HG03342 (cell line): ENCODE results near the gene EFNA5.
"Not testable (repeated sequence)": the region's sequence is repeated elsewhere in the genome, so short reads cannot be mapped to it uniquely, and the experiment has no call there.

ENCODE experiments used
- ATAC-seq: cut with Tn5 transposase; IDR thresholded peaks from one replicate; pipeline ENCODE4 v1.9.1; 2021; ENCODE audit warnings: mild to moderate bottlenecking, moderate library complexity; ENCODE audit not compliant: unreplicated experiment

EFNA5 gene

DNA sequence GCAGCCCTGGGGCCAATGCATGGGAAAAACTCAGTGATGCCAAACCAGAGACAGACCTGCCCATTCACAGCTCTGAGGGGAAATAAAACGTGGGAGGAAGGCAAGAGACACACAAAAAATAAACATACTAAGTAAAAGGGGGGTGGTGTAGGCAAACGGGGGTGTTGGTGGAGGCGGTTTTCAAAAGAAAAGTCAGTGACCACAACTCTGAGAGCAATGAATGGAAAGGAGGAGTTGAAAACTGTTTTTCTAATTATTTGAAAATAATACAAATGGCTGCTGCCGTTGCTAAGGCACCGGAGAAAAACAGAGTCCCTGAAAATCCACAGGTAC lies 293.5 kb downstream of the EFNA5 start:
- ATAC-seq: no peak

DNA sequence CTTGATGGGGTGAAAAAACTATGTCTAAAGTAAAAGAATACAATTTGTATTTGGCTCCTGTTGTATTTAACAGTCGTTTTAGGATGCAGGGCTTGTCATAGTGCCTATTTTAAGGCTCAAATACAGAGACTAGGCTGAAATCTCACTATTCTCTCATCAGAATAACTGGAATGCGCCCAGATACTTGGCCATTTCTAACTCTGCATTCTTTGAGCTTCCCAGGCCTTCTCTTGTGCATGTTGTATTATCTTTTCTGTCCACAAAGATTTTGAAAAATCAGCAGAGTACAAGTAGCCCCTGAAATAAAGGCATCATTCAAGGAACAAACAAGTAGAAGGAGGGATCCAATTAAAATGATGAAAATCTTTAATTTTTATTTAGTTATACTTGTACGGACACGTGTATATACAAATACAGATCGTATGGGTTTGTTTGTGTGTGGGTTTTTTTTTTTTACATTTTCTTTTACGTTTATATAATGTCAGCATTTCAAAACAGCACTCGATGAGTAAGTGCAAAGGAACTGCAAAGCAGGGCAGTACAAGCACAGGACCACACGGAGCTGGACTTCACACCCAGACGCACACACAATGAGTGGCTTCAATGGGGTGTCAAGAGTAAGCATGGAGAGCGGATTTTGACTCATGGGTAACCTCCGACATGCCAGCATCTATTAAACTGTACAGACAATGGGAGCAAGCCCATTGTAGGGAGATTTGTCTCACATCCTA lies 294.0 kb downstream of the EFNA5 start:
- ATAC-seq: no peak

DNA sequence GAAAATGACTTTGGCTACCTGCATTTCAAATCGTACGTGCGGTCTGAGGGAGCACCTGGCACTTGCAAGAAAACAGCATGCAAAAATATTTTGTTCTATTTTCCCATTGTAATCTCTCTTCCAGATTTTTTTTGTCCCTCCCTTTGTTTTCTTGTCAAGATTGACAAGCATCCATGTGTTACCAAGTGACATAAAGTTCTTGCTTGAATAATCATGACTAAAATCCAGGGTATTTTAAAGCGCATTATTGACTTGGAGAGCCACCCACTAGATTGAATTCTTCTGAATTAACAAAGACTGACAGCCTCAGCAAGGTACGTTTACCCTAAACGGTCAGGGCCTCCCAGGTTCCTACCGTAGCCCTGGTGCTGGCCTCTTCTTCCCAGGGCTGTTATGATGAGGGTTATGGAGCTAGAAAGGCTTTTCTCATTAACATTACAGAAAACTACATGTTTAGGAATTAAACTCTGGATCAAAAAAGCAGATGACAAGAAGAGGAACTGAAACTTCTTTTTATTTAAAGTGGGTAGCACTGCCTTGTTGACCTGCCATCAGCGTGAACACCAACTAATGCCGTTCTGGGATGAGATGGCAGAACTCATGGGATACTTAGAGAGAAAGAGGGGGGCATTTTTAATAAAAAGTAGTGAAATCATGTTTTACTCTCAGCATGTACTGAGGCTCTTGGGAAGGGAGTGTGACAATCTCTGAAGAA lies 297.0 kb downstream of the EFNA5 start:
- ATAC-seq: peak; percentile 75

DNA sequence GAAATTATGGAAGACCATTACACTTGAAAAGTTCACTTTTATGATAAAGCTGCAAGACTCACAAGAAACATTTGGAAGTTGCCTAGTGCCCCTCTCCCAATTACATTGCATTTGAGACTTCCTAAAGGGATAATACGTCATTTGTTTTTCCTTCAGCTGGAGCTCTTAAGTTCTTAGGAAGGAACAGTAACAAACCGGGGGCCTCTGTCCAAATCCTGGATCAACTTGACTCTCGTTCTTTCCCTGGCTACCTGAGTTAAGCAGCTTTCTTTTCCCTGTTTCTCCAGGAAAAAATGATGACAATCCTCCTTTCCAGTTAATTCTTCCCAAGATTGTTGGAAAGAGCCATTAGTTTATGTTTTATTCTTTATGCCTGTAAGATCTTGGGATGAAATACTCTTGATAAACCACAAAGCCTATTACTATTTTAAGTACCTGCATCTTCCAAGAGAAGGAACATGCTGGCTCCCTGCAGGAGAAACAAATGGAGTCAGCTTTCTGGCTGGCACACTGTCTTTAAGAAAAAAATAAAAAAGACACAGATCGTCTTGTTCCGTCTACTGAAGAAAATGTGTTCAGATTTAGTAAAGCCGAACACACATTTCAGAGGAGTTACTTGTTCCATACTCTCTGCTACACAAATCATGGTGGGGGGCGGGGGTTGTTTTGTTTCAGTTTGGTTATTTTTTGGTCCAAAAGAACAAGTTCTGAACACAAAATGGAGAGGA lies 297.9 kb downstream of the EFNA5 start:
- ATAC-seq: no peak

DNA sequence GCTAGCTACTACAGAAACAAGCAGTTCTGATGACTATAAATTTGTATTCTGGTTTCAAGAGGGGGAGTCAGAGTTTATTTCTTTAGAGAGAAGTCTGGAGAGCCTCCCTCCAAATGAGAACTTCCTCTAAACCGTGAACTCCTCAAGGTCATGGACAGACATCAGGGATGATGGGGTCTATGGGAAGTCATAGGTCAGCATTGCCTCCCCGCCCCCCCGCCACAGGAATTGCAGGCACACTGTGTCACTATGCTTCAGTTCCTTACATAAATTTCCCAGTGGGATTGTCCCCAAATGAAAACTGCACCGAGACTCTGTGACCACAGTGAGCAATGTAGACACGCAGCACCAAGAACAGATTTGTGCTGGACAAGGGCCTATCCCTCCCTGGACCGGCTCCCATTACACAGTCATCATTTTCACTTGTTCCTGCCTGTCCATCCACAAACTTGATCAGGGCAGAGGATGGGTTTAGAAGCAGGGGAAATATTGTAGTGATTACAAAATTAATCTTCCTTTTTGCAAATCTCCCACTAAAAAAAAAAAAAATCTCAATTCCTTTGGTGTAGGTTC lies 300.3 kb downstream of the EFNA5 start:
- ATAC-seq: no peak

DNA sequence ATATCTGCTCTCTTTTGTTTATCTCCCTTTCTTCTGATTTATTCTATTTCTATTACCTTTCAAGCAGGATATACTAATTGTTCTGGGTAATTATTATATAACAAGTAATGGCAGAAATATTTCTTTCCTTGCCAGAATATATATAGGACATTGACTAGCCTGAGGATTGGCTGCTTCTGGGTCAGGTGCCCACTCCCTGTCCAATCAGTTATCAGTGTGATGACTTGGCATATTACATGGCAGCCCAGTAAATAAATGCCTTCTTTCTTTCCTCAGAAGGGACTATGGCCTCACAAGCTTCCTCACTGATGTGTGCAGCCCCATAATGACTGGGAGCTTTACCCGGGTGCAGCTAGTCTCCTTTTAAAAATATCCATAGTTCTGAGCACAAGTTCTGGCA lies 301.1 kb downstream of the EFNA5 start:
- no peak for ATAC-seq

DNA sequence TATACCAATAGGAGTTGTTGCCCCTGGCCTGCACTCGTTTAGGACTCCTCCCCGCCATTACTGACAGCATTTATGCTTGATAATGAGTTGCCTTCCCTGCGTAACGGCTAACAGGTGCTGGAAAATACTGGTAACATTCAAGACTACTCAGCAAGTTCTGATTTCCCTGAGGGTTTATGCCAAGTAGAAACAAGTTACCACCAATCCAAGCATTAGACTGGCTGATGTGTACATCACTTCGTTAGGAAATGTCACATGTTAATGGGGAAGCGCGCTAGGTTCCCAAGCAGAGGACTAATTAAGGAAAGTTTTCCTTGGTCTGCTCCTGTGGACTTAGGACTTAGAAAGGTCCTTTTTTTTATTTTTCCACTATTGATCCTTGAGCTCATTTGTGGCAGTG lies 302.1 kb downstream of the EFNA5 start:
- ATAC-seq: no peak

DNA sequence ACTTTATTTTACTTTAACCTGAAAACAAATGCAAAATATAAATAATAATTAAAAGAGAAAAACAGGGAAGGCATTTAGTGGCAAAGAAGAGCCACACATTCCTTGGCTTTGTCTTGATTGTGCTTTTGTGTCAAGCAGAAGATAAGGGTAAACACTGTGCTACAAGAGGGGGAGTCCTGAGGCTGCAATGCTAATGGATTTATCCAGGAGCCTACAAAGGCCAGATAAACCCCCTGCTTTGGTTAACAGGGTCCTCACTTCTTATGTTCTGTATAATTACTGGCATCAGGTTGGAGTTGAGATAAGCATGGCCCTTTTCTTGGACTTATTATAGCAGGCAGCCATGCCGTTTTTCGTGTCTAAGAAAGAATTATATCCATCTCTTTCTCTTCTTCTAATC lies 302.8 kb downstream of the EFNA5 start:
- no peak for ATAC-seq

DNA sequence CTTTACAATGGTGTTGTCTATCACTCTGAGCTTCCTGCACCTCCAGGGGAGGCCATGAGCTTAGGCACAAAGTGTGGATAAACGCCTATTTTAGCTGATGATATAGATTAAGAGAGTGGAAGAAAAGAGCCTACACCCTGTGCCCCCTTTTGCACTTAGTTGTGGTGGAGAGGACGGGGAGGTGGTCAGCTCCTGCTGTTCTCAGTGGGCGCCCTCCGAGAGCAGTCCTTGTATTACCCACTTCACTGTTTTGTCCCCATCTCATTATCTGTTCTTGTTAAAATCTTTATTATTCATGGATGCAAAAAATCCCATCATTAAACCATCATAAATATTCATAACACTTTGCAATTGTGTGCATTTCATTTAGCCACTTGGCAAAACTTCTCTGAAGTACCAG lies 303.3 kb downstream of the EFNA5 start:
- ATAC-seq: no peak

DNA sequence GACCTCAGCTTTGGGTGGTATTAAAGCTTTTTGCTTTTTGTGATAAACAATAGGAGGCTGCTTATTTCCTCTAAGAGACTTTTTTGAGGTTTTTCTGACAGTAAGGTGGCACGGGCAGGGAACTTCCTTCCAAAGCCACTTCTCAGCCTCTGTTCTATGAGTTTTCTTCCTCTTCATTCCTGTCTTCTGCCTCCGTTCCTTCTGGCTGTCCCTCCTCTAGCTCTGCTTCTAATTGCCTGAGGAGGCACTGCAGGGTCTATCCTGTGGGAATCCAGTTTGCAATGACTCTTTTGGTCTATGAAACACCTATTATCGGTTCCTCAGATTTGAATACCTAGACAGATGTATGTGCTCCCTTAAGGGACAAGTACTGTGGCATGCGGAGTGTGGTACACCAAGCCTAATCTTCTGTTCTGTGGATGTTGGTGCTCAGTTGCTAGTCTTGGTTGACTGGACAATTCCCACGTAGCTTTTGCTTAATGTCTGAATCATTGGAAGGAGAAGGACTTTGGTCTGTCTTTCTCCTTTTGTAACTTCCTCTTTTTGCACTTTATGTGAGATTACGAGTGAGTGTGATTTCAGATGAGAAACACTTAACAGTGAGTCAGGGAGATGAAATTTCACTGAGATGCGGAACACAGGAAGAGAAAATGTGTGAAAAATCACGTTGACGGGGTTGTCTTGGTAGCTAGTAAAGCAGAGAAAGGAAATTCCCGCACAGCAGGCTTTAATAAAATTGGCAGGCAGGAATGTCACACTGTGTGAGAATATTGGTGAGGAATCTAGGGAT lies 305.2 kb downstream of the EFNA5 start:
- peak; percentile 50 for ATAC-seq

DNA sequence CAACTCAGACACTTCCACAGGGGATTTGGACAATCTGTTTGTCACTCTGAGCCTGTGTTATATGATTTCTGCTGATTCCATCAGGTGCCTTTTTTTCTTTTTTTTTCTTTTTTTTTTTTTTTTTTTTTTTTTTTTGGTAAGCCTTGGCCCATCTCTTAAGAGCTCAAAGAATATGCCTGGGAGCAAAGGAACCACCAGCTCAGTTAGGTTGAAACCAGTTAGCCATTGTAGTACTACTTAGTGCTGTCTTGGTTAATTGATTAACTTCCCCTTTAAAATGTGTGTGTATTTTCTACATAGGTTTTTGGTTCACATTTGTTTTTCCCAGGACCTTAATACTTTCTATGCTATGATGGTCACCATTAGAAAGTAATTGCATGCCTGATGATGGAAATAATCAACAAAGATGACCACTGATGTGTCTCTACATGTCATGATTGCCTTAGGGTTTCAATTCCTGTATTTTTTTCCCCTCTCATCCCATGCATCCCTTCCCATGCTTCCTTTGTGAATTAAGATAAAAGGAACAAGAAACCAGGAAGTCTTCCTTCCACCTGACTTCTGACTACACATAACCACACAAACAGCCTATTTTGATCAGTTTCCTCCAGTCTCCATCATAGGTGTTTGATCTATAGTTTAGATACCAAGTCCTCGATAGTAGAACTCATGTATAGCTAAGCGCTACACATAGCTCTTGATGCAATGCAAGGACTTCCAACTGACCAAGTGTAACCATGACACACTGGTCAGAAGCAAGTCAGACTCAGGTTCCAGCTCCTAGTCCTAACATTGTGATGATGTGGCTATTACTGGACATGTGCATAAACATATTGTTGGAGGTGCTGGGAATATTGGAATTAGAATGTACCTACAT lies 306.1 kb downstream of the EFNA5 start:
- peak; percentile 12 for ATAC-seq

DNA sequence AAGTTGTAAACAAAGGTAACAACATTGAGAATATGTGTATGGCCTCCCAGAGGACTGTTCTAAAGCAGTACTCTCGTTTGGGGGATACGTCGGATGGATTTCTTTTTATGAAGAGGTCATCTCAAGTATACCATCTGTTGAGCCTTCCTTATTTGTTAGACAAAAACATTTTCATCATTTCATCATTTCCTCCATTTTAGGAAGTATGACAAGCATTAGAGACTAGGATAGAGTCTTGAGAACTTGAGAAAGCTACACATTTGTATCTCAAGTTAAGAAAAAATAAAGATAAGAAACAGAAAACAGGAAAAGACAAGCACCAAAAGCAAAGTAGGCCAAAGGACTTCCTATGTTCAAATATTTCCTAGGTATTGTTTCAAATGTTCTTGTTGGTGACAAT lies 307.0 kb downstream of the EFNA5 start:
- no peak for ATAC-seq

DNA sequence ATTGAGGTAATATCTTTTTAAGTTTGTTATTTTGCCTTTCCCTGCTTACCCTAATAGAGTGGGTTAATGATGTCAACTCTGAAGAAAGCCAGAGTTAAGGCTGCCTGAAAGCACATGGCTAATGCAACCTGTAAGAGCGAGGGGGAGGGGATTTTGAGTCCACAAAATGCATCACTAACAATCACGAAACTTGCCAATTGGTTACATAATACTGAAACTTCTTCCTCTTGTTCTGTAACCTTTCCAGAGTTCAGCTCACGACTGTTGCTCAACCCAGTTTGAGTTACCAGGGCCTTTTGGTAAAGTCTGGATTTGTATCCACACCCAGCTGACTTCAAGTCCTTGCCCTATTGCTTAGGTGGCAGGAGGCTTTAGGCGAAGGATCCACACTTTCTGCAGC lies 308.8 kb downstream of the EFNA5 start:
- no peak for ATAC-seq

DNA sequence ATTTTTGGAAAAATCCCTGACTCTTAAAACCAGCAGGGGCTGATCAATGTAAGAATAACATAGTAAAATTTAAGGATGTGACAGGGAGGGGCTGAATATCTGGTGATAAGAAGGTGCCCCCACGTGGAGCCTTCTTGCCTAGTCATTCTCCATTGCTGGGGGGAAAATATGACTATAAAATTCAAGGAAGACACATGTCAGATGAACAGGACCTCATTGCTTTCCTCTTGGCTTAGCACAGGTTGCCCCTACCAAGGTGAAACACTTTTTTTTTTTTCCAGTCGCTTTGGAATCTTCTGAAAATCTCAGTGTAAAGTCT lies 310.9 kb downstream of the EFNA5 start:
- no peak for ATAC-seq

DNA sequence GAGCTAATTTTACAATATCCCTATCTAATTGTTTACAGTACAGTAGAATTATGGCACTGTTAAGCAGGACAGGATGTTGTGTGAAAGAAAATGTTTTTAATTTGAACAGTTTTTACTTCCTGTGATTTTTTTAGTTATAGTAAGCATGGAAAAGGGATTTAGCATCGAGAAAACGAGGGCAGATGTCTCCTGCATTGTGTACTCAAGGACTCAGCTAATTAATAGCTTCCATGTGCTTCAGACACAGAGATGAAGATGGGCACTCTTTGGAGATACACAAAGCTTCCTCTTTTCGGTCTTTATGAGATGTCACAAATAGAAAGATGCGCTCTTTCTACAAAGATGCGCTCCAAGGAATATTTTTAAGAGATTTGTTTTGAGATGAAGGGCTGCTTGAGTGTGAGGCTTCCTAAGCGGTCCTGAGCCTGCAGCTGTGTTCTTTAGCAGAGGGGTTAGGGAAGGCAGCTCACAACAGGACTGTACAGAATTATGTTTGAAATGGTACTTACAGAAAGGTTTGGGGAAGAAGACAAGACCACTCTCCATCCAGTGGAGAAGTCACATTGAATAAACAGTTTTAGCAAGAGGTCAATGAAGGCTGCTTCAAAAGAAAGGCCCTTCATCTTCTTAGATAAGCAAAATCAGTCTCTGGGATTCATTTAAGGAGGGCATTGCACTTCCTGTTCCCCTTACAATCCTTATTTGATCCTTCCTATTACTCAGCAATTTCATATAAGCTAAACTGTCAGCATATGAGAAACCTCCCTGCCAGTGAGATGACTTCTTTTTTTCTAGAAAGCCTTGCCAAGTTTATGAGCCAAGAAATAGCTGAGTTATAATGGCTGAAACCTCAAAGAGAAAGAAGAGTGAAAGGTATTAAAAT lies 311.5 kb downstream of the EFNA5 start:
- ATAC-seq: no peak

DNA sequence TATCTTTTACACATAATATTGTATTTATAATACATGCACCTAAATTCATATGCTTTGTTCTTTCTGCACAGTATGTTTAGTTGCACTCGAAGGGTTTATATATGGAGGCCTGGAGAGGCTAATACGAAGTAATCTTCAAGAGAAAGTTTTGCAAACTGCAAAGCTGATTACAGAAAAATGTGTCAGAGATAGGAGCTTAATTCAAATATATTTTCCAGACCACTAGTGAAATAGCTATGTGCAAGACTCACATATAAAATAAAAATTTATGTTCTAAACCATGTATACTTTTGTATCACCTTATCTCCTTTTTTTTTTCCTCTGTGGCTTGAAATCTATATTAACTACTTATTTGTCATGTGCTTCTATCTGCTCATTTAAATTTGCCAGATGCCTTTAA lies 313.8 kb downstream of the EFNA5 start:
- ATAC-seq: no peak

DNA sequence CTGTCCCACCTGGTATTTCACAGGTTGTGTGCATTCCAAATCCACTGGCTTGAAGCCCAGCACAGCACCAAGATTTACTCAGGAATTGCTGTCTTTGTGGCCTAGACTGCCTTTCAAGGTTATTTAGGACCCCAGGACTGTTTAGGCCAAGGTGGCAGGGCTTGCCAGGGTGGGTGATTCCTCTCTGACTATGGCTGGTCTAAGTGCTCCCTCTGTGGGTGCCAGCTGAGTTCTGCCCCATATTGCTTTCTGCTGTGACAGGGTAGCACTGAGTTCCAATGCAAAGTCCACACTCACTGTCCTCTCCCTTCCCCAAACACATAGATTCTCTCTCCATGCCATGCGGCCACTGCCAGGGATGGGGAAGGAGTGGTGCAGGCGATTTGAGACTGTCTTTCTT lies 318.2 kb downstream of the EFNA5 start:
- ATAC-seq: no peak

DNA sequence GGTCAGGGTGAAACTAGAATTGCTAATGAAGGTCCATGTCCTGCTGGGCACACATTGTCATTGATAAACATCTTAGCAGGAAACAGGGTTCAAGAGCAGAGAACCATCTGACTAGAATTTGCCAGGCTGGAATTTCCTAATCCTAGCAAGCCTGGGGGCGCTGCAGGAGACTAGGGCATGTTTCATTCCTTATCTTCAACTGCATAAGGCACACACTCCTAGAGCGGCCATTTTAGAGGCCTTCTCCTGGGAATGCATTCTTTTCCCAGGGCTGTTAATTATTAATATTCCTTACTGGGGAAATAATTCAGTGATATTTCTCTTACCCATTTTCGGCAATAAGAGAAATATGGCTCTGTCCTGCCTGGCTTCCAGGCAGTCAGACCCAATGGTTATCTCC lies 324.2 kb downstream of the EFNA5 start:
- not testable (repeated sequence) for ATAC-seq

DNA sequence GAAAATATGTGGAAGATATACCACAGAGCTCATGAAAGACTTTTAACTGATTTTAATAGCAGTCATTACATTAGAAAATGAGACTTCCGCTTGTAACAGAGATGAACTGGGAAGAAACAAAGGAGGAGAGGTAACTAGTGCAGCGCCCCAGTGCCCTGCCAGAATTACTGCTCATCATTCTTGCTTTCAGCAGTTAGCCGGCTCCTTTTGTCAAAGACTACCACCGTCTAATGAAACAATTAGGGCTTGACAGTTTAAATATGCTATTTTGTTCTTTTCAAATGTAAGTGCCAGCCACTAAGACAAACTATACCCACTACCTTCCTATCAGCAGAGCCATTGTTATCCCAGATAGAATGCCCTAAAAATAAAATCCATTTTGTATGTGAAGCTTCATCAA lies 328.4 kb downstream of the EFNA5 start:
- ATAC-seq: no peak
